Stimulated activated CD8-positive, alpha-beta memory T cell treated with anti-CD3 and anti-CD28 coated beads, Interleukin-7, amount 100 ng/mL, for 24 hours (primary cell): ENCODE measurements around the gene DDX49.
"Not testable (repeated sequence)": the region's sequence is repeated elsewhere in the genome, so short reads cannot be mapped to it uniquely, and the experiment has no call there.

Source experiments
- DNase-seq: peaks from one replicate; pipeline ENCODE4 v3.0.0-alpha.2; 2020; ENCODE audit warnings: low read depth

DDX49 gene

DNA sequence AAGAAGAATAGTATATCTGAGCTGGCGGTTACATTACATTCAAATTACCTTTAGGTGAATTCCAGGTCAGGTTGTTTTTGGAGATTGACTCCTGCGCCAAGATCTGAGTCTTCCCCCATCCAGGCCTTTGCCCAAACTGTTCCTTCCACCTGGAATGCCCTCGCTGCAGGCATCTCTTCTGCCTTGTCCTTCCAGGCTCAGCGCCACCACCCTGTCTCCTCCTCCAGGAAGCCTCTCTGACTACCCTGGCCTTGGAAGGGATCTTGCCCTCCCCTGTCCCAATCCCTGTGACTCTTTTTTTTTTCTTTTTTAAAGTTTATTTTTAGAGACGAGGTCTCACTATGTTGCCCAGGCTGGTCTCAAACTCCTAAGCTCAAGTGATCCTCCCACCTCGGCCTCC lies 23.2 kb downstream of the DDX49 start:
- DNase-seq: no peak

DNA sequence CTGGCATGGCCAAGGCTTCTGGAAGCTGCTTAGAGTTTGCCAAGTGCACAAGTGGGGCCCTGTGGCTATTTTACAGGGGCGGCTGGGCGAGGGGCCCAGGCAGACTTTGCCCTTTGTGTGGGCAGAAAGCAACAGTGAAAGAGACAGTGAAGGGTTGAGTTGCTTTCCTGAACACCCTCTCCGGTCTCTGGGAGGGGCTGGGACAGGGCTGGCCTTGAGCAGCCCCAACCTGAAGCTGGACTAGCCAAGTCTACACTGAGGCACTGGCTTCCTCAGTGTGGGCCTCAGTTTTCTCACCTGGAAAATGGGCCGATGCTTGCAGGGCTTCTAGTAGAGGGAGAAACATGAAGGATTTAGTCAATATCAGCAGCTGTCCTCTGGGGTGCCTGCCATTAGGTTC lies 23.9 kb downstream of the DDX49 start:
- DNase-seq: no peak

GRCh38 chr19:18945297-18945696 lies 25.8 kb downstream of the DDX49 start:
- DNase-seq: no peak

DNA sequence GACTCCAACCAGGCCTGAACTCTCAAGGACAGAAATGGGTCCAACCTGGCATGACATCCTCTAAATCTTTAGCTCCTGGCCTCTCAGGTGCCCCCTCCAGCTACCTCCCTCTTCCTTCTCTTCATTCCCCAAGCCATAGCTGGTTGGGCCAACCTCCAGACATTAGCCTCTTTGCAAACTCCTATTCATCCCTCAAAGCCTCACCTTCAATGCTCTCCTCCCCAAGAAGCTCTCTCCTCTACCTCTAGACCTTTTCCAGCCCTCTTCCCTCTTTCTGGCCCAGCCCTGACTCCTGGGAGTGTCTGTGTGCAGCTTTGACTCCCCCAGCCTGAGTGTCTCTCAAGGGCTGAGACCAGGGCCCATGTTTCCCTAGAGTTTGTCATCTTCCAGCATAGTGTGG lies 26.8 kb downstream of the DDX49 start:
- no peak for DNase-seq

GRCh38 chr19:18946918-18947317 lies 27.4 kb downstream of the DDX49 start:
- DNase-seq: no peak

- no peak for DNase-seq
These were observed 28.8 kb downstream of the DDX49 start for GRCh38 chr19:18948075-18948975.

GRCh38 chr19:18948976-18949356 lies 29.5 kb downstream of the DDX49 start:
- no peak for DNase-seq

- no peak for DNase-seq
These were observed 30.3 kb downstream of the DDX49 start for GRCh38 chr19:18949858-18950257.

GRCh38 chr19:18951721-18952281 lies 32.3 kb downstream of the DDX49 start:
- no peak for DNase-seq

DNA sequence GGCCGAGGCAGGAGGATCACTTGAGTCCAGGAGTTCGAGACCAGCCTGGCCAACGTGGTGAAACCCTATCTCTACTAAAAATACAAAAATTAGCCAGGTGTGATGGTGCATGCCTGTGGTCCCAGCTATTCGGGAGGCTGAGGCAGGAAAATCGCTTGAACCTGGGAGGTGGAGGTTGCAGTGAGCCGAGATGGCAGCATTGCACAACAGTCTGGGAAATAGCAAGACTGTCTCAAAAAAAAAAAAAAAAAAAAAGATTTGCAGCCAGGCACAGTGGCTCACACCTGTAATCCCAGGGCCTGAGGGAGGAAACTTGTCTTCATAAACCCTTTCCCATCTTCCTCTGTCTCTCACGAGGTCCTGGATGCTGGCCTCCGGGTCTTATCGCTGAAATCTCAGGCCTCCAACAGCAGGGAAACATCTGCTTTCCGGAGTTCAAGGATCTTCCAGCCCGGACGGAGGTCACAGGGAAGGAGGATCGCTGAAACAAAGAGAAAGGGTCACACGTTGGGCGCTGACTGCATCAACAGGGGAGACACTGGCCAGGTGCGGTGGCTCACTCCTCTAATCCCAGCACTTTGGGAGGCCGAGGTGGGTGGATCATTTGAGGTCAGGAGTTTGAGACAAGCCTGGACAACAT lies 33.0 kb downstream of the DDX49 start:
- not testable (repeated sequence) for DNase-seq

DNA sequence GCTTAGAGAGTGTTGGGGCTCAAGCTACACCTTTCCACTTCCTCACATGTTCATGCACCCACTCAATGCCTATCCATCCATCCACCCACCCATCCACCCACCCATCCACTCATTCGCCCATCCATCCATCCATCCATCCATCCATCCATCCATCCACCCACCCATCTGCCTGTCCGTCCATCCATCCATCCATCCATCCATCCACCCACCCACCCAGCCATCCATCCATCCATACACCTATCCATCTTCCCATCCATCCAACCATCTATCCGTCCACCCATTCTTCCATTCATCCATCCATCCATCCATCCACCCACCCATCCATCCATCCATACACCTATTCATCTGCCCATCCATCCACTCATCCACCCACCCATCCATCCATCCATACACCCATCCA lies 34.6 kb downstream of the DDX49 start:
- no peak for DNase-seq

- no peak for DNase-seq
These were observed 35.5 kb downstream of the DDX49 start for GRCh38 chr19:18955042-18955441.

- DNase-seq: no peak
These were observed 40.9 kb downstream of the DDX49 start for GRCh38 chr19:18960370-18960769.

DNA sequence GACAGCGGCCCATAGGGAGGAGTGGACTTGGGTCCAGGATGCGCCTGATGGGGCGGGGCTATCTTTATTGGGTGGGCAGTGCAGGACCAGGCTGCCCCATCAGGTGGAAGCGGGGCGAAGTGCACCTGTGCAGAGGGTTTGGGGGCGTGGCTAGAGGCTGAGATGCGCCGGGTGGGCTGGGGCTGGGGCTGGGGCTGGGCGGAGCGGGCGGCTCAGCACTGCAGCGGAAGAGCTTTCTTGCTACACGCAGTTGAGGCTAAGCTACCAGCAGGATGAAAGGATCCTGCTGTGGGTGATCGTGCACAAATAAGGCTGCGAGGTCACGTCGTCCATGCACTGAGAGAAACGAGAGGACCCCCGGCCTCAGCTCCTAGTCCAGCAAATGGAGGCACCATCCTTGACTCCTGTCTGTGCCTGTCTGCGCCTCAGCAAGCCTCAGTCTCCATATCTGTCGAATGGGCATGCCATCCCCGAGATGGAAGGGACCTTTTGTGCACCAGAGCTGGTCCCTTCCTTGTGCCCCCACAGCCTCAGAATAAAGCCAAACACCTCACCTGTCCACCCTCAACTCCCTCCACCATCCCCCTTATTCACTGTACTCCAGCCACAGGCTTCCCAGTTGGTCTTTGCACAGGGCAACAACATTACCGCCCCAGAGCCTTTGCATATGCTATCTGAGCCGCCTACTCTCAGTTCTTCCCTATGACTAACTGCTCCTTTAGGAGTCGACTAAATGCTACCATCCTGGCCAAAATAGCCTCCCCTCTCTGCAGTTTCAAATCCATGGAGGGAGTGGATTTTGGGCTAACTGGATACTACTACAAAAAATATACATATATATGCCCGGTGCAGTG lies 42.5 kb downstream of the DDX49 start:
- DNase-seq: no peak

DNA sequence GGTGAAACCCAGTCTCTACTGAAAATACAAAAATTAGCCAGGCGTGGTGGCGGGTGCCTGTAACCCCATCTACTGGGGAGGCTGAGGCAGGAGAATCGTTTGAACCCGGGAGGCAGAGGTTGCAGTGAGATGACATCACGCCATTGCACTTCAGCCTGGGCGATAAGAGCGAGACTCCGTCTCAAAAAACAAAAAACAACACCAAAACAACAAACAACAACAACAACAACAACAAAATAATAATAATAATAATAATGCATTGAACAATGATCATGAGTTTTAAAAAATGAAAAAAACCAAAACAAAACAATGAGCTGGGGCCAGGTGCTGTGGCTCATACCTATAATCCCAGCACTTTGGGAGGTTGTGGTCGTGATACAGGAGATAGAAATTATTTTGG lies 44.6 kb downstream of the DDX49 start:
- DNase-seq: no peak

GRCh38 chr19:18966307-18966706 lies 46.8 kb downstream of the DDX49 start:
- no peak for DNase-seq

- DNase-seq: no peak
These were observed 48.0 kb downstream of the DDX49 start for GRCh38 chr19:18967358-18968146.

GRCh38 chr19:18969931-18970659 lies 50.6 kb downstream of the DDX49 start:
- DNase-seq: no peak

GRCh38 chr19:18972301-18972811 lies 52.8 kb downstream of the DDX49 start:
- DNase-seq: no peak

DNA sequence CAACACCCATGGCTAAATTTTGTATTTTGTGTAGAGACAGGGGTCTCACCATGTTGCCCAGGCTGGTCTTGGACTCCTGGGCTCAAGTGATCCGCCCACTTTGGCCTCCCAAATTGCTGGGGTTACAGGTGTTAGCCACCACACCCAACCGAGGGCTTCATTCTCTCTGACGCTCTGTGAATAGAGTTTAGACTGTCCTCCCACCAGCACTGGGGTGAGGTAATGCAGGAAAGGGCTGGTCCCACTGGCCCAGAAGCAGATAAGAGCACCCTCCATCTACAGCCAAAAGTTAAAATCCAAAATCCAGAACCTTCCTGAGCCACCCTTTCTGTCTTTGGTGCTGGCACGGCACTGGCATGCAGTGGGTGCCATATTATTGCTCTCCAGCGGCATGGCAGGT lies 53.3 kb downstream of the DDX49 start:
- no peak for DNase-seq

DNA sequence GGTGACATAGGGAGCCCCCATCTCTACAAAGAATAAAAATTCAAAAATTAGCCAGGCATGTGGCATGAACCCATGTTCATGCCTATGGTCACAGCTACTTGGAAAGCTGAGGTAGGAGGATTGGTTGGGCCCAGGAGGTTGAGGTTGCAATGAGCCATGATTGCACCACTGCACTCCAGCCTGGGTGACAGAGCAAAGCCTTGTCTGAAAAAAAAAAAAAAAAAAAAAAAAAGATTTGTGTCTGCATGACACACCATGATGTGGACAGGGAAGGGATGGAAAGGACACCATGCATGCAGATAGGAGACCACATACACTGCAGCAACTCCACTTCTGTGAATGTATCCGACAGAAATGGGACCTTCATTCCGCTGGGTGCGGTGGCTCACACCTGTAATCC lies 55.5 kb downstream of the DDX49 start:
- DNase-seq: no peak
